Activated CD8-positive, alpha-beta memory T cell treated with anti-CD3 and anti-CD28 coated beads, Interleukin-2, amount 50 U/mL, for 4 hours (primary cell): Measurements from ENCODE around the gene BEAN1.

ENCODE experiments used
- DNase-seq: peaks from one replicate; pipeline ENCODE4 v3.0.0-alpha.2; 2020

Gene BEAN1

DNA sequence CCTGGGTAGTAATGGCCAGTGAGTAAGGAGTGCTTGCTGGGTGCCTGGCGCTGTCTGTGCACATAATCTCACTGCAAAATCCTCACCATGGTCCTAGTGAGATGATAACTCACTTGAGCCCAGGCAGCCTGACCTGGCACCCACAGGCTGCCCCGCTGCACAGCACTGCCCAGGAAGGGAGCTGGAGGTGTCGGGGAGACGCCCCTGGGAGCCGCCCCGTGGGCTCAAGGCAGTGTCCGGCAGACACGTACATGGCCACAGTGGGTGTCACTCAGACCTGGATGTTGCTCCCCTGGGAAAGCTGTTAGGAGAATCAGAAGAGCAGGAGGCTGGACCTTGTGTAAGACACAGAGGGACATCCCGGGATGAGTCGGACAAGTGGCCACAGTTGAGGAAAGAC is 44.2 kb downstream of the BEAN1 start:
- DNase-seq, result no peak

DNA sequence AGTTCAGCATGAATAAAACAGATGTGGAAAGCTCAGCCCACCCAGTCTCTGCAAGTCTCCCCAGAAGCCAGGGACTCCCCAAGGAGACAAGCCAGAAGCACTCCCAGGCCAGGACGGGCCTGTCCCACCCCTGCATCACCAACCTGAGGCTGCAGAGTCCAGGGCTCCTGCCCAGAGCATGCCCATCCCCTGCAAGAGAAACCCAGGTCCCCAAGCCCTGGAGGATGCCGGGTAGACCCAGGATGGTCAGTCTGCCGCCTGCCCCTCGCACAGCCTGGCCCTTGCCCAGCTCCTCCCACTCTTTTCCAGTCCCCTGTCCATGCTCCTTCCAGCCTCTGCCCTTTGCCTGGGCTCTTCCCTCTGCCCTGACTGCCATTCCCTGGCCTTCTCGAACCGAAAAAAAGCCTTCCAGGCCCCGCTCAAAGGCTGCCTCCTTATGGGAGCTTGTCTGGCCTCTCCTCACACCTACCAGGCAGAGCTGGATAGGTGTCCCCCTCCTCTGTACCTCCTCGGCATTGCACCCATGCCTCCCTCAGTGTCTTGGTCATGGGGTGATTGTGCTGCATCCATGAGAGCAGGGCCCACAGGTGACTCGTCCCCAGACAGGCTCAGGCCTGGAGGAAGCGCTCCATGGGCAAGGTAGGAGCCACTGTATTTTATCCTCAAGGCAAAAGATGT is 44.8 kb downstream of the BEAN1 start:
- no peak for DNase-seq

DNA sequence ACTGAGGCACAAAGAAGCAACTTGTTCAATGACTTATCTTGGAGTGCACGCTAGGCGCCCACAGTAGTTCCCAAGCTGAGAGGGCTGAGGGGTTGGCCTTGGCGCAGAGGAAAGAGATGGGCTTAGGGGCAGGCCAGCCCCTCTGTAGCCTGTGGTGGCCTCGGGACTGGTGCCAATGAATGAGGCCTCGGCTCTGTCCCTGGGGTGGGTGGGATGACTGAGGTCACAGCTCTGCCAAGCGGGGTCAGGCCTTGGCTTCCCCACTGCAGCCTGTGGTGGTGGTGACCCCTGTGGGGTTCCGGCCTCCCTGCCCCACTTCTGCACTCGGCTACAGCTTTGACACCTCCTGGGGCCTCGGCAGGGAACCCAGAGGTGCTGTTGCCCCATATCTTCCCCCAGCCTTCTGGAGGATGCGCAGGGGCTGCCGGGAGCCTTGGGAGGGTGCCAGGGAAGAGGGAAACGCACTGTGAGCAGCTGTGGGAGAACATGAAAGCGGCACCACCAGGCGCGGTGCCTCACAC is 46.0 kb downstream of the BEAN1 start:
- DNase-seq, result no peak

DNA sequence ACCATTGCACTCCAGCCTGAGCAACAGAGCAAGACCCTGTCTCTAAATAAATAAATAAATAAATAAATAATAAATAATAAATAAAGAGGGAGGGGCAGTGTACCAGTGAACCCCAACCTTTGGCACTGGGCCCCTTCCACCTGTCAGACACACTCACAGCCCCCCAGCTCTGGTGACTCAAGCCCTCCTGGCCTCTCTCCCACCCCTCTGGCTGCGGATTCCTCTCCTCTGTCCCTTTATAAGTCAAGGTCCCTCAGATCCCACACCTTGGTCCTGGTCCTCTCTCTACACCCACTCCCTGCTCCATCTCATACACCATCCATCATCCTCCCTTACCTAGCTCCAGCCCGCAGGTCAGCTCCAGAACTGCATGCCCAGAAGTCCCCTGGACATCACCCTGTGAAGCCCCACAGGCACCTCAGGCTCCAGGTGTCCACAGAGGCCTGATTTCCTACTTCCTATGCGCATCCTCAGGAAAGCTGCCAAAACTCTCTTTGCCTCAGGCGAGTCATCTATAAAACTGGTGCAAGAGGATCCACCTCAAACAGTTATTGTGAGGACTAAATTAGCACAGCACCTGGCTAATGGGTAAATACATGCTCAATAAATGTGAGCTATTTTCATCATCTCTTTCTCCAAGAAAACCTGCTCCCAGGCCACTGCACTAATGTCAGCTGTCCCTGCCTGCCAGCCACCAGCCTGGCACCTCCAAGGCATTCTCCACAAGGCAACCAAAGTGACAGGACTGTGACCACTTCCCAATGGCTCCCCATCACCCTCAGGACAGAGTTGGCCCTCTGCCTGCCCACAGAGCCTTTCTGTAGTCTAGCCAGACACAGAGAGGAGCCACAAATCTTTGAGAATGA is 46.8 kb downstream of the BEAN1 start:
- DNase-seq, result no peak

DNA sequence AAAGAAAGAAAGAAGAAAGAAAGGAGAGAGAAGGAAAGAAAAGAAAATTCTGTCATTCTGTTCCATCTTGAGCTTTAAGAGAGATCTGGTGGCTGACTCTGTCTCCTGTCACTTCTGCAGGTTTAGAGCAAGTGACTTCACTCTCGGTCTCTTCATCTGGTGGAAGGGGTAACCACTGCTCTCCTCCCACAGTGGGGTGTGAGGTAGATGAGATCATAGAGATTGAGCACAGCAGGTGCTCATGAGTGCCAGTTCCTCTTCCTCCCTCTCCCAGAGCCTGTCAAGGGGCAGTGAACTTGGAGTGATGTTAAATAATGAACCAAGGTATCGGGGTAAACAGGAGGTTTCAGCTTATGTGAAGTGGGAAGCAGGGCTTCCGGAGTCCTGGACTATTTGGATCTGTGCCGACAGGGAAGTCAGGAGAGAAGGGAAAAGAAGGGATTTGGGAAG is 47.7 kb downstream of the BEAN1 start:
- peak; percentile 45 for DNase-seq

DNA sequence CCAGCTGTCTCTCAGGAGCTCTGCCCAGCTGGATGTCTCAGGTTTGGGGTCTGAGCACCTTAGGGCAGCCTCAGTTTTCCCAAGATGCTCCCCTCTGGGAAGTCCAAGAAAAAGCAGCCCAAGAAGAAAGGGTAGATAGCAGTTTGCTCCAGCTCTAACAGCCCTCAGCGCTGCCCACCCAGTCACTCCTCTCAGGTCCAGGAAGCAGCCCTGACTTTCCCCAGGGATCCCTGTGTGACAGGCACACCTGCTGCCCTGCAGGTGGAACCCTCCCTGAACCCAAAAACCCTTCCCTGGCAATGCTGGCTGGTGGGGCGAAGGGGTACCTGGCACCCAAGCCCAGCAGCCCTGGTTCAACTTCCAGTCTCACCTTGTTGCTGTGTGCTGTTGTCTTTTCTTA is 48.1 kb downstream of the BEAN1 start:
- DNase-seq, result no peak

DNA sequence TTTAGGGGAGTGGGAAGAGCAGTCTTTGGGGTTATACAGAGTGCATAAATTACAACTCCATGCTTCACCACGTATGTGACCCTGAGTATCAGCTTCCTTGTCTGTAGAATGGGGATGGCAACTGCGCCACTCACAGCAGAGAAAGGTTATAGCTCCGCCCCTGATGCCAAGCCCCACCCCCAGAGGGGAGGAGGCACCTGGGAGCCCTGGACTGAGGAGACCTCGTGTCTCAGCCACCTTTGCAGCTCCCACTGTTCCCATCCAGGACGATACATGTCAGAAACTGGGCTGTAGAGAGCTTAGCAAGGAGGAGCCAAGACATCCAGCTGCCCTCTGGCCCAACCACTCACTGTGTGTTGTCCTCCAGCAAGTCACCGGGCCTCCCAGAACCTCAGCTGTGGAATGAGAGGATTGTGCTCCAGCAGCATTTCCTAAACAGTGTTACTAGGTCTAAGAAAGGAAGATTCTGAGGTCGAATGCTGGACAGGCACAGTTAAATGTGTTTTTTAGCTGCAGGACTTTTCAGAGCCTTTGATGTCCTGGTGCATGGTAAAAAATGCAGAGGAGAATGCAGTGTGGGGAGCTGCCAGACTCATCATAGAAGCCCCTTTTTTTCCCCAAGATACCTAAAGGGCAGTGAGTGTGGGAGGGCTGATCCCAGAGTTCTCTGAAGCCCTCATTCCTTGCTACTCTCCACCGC is 49.4 kb downstream of the BEAN1 start:
- DNase-seq, result peak; percentile 41

DNA sequence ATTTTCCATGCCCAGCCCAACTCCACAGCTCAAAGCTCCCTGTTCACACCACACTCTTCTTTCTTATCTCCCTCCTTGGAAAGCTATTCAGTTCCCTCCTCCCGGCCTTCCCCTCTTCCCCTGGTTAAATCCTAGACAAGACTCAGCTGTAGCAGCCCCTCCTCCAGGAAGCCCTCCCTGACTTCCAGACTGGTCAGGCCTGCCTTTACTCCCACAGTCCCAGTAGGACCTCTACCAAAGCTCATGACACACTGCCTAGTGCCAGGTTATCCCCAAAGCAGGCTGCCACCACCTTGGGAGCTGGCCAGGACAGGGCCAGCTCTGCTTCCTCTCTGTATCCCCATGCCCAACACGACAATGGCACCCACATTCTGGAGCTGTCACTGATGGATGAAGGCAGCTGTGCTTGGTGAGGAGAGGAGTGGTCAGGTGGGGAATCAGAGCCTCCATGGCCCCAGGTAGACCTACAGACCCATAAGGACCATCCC is 50.0 kb downstream of the BEAN1 start:
- no peak for DNase-seq

DNA sequence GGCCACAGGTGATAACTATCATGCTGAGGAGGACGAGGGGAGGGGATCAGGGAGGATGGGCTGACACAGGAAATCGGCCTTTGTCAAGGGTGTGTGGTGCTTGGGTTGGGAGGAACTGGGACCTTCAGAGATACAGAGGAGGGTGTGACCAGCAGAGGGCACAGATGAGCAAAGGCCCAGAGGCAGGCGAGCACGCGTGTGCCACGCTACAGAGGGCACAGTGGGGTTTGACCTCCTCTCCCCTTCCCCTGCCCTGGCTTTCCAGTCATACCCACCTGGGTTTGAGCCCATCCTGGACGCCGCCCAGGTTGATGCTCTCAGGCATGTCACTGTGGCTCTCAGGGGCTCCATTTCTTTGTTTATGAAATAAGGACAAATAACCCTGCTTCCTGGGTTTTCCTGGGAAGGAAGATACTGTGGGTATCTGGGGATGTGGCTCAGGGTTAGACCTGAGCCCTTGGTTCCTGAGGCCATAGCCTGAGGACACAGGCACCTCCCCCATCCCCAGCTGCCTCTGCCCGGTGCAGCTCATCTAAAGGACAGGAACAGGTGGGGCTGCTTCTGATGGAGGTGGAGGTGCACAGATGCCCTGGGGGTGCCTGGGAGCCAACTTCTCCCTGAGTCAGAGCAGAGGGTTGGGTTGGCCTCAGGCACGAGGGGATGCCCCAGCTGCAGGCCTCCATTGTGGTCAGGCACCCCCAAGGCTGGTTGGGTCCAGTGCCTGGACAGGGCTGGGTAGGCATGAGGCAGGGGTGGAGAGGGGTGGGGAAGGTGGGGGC is 51.8 kb downstream of the BEAN1 start:
- peak; percentile 81 for DNase-seq

DNA sequence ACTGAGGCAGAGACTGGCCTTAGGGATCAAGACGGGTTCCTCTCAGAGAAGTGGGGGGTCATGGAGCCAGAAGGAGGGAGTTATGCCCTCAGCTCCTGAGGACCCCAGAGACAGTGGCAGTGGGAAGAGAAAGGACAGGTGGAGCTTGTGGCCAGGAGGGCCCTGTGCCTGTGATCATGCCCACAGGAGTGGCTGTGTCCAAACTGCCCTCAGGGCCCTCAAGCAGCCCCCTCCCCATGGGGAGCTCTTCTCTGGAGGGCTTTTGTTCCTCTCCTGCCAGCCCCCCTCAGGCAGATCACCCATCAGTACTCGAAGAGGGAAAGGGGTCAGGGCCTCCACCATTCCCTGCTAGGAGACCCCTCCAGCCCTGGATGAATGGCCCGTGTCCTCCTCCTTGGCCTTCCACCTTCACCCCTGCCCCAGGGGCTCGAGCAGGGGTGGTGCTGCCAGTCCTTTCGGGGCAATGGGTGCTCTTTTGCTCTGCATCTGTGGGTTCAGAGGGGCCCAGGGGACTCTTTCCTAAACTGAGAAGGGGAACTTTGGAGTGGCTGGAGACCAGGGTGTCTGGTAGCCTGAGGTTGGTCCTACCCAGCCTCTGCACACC is 52.7 kb downstream of the BEAN1 start:
- no peak for DNase-seq

DNA sequence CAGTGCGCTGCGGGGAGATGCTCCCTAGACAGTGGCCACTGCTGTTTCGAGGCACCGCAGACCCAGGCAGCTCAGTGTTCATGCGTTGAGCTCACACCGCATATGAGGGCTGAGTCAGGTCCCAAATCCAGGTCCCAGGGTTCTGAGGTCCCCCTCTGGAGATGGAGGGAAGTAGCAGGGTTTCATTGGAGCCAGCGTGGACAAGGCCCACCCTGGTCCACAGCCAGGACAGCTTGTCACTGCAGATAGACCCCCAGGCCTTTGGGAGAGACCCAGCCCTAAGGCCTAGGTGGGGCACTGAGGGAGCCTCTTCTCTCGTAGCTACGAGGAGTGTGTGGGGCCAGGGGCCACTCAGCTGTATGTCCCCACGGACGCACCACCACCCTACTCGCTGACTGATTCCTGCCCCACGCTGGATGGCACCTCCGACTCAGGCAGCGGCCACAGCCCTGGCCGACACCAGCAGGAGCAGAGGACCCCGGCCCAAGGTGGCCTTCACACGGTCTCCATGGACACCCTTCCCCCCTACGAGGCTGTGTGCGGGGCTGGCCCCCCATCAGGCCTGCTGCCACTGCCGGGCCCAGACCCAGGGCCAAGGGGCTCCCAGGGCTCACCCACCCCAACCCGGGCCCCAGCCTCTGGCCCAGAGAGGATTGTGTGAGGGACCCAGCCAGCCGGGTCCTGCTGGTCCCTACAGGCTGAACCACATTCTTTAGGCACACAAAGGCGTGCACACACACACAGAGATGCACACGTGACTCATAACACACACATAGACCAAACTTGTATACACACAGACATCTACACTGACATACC is 53.4 kb downstream of the BEAN1 start:
- no peak for DNase-seq

DNA sequence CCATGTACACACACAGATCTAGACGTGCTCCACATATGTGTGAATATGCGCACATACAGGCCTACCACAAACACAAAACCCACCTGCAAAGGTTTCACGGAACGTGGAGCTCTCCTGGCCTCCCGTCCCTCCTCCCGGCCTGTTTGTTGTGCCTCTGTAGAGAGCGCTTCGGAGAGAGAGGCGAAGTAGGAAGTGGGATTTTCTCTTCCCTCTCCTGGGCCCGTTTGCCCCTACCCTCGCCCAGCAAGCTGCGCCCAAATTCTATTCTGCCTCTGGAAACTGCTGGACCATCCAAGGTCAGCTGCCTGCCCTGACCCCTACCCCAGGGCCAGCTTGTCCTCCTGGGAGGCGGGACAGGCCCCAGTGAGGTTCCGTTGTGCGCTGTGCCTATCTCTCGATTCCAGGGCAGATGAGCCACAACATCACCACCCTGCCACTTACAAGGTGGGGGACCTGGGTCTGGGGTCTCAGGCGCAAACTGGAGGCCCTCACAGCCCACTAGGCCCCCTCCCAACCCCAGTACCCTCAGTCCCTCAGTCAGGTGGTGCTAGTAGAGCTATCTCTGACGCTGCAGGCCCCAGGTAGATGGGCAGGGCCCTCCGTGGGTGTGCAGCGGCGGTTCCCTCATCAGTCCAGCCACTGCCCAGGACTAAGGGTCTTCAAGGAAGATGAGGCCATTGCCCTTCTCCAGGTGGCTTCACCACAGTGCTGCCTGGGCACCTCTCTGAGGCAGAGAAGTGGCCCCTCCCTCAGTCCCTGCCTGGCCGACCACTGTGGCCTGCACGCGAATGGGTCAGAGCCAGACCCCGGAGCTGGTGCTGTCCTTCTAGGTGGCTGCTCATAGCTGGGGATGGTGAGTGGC is 54.2 kb downstream of the BEAN1 start:
- no peak for DNase-seq

DNA sequence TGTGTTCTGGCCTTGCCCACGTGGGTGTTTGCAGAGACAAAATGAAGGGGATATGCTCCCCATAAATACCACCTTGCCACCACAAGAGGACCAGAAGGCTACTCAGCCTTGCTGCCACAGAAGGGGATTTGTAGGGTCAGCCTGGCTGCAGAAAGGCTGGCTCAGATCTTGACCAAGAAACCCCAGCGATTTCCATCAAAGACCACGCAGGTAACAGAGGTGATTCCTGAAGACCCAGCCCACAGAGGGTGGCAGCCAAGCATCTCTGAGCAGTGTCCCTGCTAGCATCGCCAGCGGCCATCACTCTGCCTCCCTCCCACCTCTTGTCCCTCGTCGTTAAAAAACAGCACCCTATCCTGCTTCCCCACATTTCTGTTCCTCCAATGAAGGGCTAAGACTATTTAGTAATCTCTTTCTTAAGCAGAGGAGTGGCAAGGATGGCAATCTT is 54.9 kb downstream of the BEAN1 start:
- DNase-seq, result no peak

DNA sequence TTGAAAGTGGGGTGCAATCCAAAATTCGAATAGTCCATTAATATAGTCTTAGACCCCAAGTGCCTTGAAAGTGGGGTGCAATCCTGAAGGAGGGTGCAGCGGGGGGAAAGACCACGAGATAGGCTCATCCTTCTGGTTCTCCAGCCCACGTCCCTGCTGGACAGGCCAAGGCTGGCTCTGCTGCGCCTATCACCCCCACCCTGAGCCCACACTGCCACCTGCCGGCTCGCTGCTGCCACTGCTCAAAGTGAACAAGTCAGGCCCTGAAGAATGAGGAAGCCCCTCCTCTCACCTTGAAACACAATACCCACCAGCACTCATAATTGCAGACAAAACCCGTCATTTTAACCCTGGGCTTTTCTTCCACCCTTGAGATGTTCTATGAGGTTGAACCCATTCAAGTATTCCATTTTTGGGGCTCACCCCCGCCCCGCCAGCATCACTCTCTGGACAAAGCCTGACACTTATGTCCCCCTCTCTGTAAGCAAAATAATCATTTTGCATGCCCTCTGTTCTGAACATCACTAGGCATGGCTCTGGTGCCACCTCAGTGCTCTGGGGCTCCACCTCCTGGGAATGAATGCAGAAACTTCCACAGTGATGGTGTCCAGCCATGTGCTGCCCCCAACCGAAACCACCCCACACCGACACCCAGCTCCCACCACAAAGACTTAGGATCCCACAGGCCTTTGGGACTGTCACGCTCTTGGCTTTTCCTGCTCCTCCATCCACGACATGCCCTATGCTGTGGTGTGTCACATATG is 56.8 kb downstream of the BEAN1 start:
- DNase-seq, result peak; percentile 74

DNA sequence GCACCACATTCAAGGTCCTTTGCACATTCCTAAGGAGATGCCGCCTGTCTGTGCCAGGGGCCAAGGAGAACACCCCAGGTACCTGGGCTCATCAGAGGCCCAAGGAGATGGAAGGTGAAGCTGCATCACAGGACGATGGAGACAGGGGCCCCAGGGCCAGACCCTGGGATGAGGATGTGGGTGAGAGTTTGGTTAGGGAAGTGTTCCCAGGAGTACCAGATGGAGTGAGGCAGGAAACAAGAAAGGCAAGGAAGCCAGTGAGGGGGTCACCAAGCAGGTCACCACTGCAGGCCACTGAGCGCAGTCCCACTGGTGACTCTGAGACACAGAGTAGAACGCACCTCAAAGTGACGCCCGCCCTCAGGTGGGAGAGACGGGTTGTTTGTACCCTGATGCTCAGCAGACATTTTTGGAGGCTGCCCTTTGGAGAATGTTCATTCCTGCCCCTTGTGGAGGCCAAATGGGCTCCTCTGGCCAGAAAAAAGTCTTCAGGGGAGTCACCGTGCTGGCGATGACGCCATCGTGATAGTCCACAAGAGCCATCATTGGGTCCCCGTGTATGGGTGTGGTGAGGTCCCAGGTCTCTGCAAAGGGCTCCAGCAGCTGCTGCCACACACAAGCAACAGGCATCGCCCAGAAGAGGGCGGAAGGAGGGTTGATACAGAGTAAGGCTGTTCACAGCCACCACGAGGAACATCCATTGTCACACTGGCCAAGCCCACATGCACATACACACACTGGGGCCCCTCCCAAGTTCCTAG is 57.5 kb downstream of the BEAN1 start:
- DNase-seq, result no peak

DNA sequence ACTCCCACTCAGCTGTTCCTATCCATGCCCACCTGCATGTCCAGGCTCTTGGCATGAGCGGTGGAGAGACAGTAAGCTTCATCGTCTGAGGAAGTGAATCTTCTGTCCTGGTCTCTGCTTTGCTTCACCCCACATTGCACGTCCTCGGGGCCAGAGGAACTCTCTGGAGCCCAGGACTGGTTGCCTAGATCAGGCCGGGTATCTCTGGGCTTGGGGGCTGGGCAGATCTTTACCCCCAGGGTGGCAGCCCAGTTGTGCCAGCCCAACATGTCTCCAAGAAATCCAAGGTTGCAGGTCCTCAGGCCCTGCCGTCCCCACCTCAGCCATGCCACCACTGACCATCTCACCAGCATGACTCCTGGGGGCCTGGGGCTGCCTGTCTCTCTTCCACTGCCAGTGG is 58.3 kb downstream of the BEAN1 start:
- DNase-seq, result no peak

DNA sequence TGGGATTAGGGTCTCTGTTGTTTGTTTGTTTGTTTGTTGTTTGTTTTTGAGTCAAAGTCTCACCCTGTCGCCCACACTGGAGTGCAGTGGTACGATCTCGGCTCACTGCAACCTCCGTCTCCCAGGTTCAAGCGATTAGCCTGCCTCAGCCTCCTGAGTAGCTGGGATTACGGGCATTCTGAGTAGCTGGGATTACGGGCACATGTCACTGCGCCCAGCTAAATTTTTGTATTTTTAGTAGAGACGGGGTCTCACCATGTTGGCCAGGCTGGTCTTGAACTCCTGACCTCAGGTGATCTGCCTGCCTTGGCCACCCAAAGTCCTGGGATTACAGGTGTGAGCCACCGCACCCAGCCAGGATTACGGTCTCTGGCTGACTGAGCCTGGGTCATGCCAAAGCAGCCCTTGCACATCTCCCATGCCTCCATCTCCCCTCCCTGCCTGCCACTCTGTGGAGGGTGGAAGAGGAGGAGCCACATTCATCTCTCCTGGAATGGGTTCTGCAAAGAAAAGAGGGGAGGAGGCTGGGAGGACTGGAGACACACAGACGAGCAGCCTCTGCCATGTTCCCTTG is 59.2 kb downstream of the BEAN1 start:
- DNase-seq, result no peak
